ENCODE data around the gene HNRNPAB.

HNRNPAB gene

GRCh38 chr5:178257650-178258049 lies 53.3 kb downstream of the HNRNPAB start:
- no peak overlapping the region for H3K4me3 ChIP-seq (ENCODE audit: low read length, poor library complexity, severe bottlenecking)
- H3K27me3 ChIP-seq (ENCODE audit: insufficient read depth, low read length, poor library complexity, severe bottlenecking), result no peaks in the 10 kb centered on the region
- H3K79me2 ChIP-seq (ENCODE audit: insufficient read depth, low read length), result no peaks in the 10 kb centered on the region
- H2AFZ ChIP-seq (ENCODE audit: low read length), result no peak overlapping the region
- no peaks in the 10 kb centered on the region for H3K36me3 ChIP-seq (ENCODE audit: insufficient read depth, low read length)
- no peak overlapping the region for H3K9ac ChIP-seq (ENCODE audit: low read depth, low read length, poor library complexity, severe bottlenecking)
- no peaks in the 10 kb centered on the region for H3K9me2 ChIP-seq (replicated peaks; ENCODE audit: low read depth, low read length)
- H3K9me3 ChIP-seq (ENCODE audit: insufficient read depth, low read depth, low read length), result no peaks in the 10 kb centered on the region
- H4K20me1 ChIP-seq (ENCODE audit: insufficient read depth, low read length, poor library complexity, severe bottlenecking), result no peaks in the 10 kb centered on the region
- H3K4me1 ChIP-seq (ENCODE audit: insufficient read depth, low read length, poor library complexity, severe bottlenecking), result no peaks in the 10 kb centered on the region
- H3F3A ChIP-seq (ENCODE audit: low read depth), result no peaks in the 10 kb centered on the region
- TF ChIP-seq CTCF (conservative IDR thresholded peaks at IDR 0.05; ENCODE audit: low read length), result no peak
- no peak for TF ChIP-seq EZH2phosphoT487 (IDR thresholded peaks at IDR 0.05; ENCODE audit: borderline replicate concordance)
- H3K4me2 ChIP-seq (ENCODE audit: low read depth, low read length, poor library complexity, severe bottlenecking), result no peak overlapping the region

- Histone ChIP-seq H3K79me2 (ENCODE audit: insufficient read depth, low read length) (no peaks in the 10 kb centered on the region), H3K9ac (ENCODE audit: low read depth, low read length, poor library complexity, severe bottlenecking) (no peak overlapping the region), H3K36me3 (ENCODE audit: insufficient read depth, low read length) (no peaks in the 10 kb centered on the region), H3K4me2 (ENCODE audit: low read depth, low read length, poor library complexity, severe bottlenecking) (no peak overlapping the region), H3K4me3 (ENCODE audit: low read length, poor library complexity, severe bottlenecking) (no peak overlapping the region), H3K27me3 (ENCODE audit: insufficient read depth, low read length, poor library complexity, severe bottlenecking) (no peaks in the 10 kb centered on the region), H2AFZ (ENCODE audit: low read length) (no peak overlapping the region), H3K9me3 (ENCODE audit: insufficient read depth, low read depth, low read length) (no peaks in the 10 kb centered on the region), H3K4me1 (ENCODE audit: insufficient read depth, low read length, poor library complexity, severe bottlenecking) (no peaks in the 10 kb centered on the region), H3K9me2 (replicated peaks; ENCODE audit: low read depth, low read length) (no peaks in the 10 kb centered on the region), H4K20me1 (ENCODE audit: insufficient read depth, low read length, poor library complexity, severe bottlenecking) (no peaks in the 10 kb centered on the region), H3F3A (ENCODE audit: low read depth) (no peaks in the 10 kb centered on the region)
- TF ChIP-seq CTCF (conservative IDR thresholded peaks at IDR 0.05; ENCODE audit: low read length), result no peak
- TF ChIP-seq EZH2phosphoT487 (IDR thresholded peaks at IDR 0.05; ENCODE audit: borderline replicate concordance), result no peak
These were observed 55.5 kb downstream of the HNRNPAB start for GRCh38 chr5:178259623-178260536.
